HCT116 (cell line): ENCODE measurements around the gene CBX8.

Experiments
- CTCF ChIP-seq, 3 experiments: fragments of 200-600 bp in 1 of 3; sonication (generic) in 1 of 3; IDR thresholded peaks in 2 of 3; conservative IDR thresholded peaks in 1 of 3; 2 replicates each; pipeline ENCODE4 v1.5.1; 2012 to 2017; ENCODE audit warnings: low read depth in 2 of 3, low read length in 2 of 3, antibody characterized with exemption in 1 of 3, borderline replicate concordance in 1 of 3, control low read depth in 1 of 3, mild to moderate bottlenecking in 1 of 3, mixed read lengths in 1 of 3, mixed run types in 1 of 3, moderate library complexity in 1 of 3; ENCODE audit not compliant: insufficient read depth in 1 of 3
- EZH2 ChIP-seq: fragments of 200-600 bp; sonication (generic); IDR thresholded peaks from 2 replicates; pipeline ENCODE4 v1.6.1; 2017; ENCODE audit warnings: antibody characterized with exemption, mixed run types
- EZH2phosphoT487 ChIP-seq: fragments of 200-600 bp; IDR thresholded peaks from 2 replicates; pipeline ENCODE4 v1.6.1; 2018; ENCODE audit warnings: antibody characterized with exemption, borderline replicate concordance
- SP1 ChIP-seq: IDR thresholded peaks from 2 replicates; pipeline ENCODE4 v1.6.1; 2012; ENCODE audit warnings: low read depth
- SRF ChIP-seq: IDR thresholded peaks from 2 replicates; pipeline ENCODE4 v1.6.1; 2012; ENCODE audit warnings: low read depth
- ZNF274 ChIP-seq: fragments of 200-500 bp; sonication (Bioruptor generic); IDR thresholded peaks from 2 replicates; pipeline ENCODE4 v1.6.1; 2014; ENCODE audit warnings: mild to moderate bottlenecking, low read depth, low read length, inconsistent platforms

DNA sequence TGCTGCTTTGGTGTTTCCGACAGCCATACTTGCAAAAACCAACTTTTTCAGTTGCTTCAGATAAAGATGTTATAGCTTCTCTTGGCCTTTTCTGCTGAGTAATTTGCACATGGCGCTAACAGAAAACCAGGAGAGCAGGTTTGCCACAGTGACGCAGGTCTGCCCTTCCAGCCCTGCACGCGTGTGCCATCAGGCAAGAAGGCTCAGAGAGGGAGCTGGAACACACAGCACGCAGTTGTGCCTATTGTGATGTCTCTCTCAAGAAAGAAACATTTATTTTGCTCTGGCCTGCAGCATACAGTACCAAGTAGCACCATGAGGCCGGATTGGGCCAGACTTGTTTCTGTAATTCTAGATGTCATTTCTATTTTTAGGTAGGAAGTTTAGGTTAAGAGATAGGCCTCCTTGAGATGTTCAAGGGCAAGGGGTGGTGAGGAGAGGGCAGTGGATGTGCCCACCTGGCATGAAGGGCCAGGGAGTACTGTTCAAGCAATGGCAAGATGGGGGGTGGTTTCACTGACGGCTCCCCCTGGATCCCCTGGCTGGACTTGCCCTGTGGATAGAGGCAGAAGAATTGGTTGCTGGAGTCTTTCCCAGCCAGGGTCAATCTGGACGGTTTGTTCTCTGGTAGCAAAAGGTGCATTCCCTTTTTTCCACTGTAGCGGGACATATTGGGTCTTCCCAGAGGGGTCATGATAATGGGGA, 17.1 kb downstream of the CBX8 start:
- TF ChIP-seq SP1: no peak
- TF ChIP-seq CTCF (IDR thresholded peaks at IDR 0.05 in 2 of 3, conservative IDR thresholded peaks at IDR 0.05 in 1 of 3; ENCODE audit: borderline replicate concordance in 1 of 3, insufficient read depth in 1 of 3, low read depth in 2 of 3, low read length in 2 of 3): no peak
- TF ChIP-seq EZH2phosphoT487: no peak
- TF ChIP-seq EZH2: no peak
- no peak for TF ChIP-seq ZNF274
- TF ChIP-seq SRF: no peak
